OCI-LY7 (cell line): ENCODE results near the gene ELL2. TPM values are rescaled to one million over a fixed set of nuclear protein-coding genes. Genes with fewer than 3 reads are reported as not detected.

ENCODE experiments used
- BruUV-seq: library from RNA; stranded (reverse); fragments of 400-500 nt; replicated peaks from 2 replicates; lab custom pipeline; 2021; lab: Mats Ljungman, UMichigan
- CTCF ChIA-PET: fragments of 300-600 bp; sonication (Branson Sonifier 250); formaldehyde crosslinking; loops from one replicate; lab custom pipeline; 2022; ENCODE audit warnings: antibody characterized with exemption; ENCODE audit not compliant: unreplicated experiment; lab: Charles Lee
- POLR2A ChIA-PET: fragments of 300-600 bp; sonication (Branson Sonifier 250); formaldehyde crosslinking; loops from one replicate; lab custom pipeline; 2022; ENCODE audit warnings: antibody characterized with exemption; lab: Charles Lee
- DNase-seq: peaks from one replicate; pipeline ENCODE4 v3.0.0-alpha.2; 2015; ENCODE audit warnings: low spot score
- H2AFZ ChIP-seq: fragments of 200-600 bp; sonication (generic), shearing (Covaris generic); 2 replicates; pipeline ENCODE4 v1.6.1; 2014; ENCODE audit warnings: mild to moderate bottlenecking, antibody characterized with exemption, low read length, moderate library complexity
- H3K27ac ChIP-seq: fragments of 200-600 bp; sonication (generic); 2 replicates; pipeline ENCODE4 v1.5.1; 2014; ENCODE audit warnings: mixed run types, low read depth, mild to moderate bottlenecking, moderate library complexity, low read length, inconsistent platforms; ENCODE audit not compliant: poor library complexity, severe bottlenecking
- H3K36me3 ChIP-seq: fragments of 200-600 bp; sonication (generic); 2 replicates; pipeline ENCODE4 v1.6.1; 2014; ENCODE audit warnings: mild to moderate bottlenecking, antibody characterized with exemption, low read length, moderate library complexity, mixed read lengths; ENCODE audit not compliant: insufficient read depth
- H3K4me1 ChIP-seq: fragments of 200-600 bp; sonication (generic); 2 replicates; pipeline ENCODE4 v1.5.1; 2014; ENCODE audit warnings: mild to moderate bottlenecking, low read length; ENCODE audit not compliant: insufficient read depth, poor library complexity, severe bottlenecking
- H3K4me2 ChIP-seq: fragments of 200-600 bp; sonication (generic); 2 replicates; pipeline ENCODE4 v1.6.1; 2014; ENCODE audit warnings: mild to moderate bottlenecking, low read length
- H3K4me3 ChIP-seq: fragments of 200-600 bp; sonication (generic); 2 replicates; pipeline ENCODE4 v1.5.1; 2014; ENCODE audit warnings: mild to moderate bottlenecking, low read depth, low read length; ENCODE audit not compliant: poor library complexity, severe bottlenecking
- H3K79me2 ChIP-seq: fragments of 200-600 bp; sonication (generic); 2 replicates; pipeline ENCODE4 v1.6.1; 2016; ENCODE audit warnings: low read depth, mild to moderate bottlenecking, low read length, moderate library complexity, mixed read lengths; ENCODE audit not compliant: insufficient read depth
- H3K9me2 ChIP-seq: fragments of 200-600 bp; sonication (generic); 2 replicates; pipeline ENCODE4 v1.6.1; 2016; ENCODE audit warnings: mild to moderate bottlenecking, low read length, mixed read lengths; ENCODE audit not compliant: insufficient read depth
- H3K9me3 ChIP-seq: fragments of 200-600 bp; sonication (generic); 2 replicates; pipeline ENCODE4 v1.6.1; 2014; ENCODE audit warnings: mild to moderate bottlenecking, mixed run types, low read length, mixed read lengths
- H4K20me1 ChIP-seq: fragments of 200-600 bp; sonication (generic); 2 replicates; pipeline ENCODE4 v1.6.1; 2014; ENCODE audit warnings: mild to moderate bottlenecking, antibody characterized with exemption, low read length, moderate library complexity, mixed read lengths; ENCODE audit not compliant: insufficient read depth
- EZH2phosphoT487 ChIP-seq: fragments of 200-600 bp; sonication (generic); IDR thresholded peaks from 2 replicates; pipeline ENCODE4 v1.6.1; 2018; ENCODE audit warnings: low read depth, borderline replicate concordance, mild to moderate bottlenecking, mixed run types, antibody characterized with exemption, low read length, moderate library complexity, mixed read lengths
- intact Hi-C: fragments of 100-400 bp; cut with micrococcal nuclease; formaldehyde crosslinking; loops from one replicate; pipeline ENCODE4 v1.10.0; 2022; ENCODE audit not compliant: unreplicated experiment
- total RNA-seq, 2 experiments: library from RNA; depleted of rRNA in 1 of 2; stranded (reverse); fragments of >200 nt in 1 of 2; shearing (Covaris generic) in 1 of 2; gene quantifications; 2 replicates each; pipeline ENCODE4 v1.2.3, GENCODE V29; 2014 to 2022
- TF ChIP-seq, protein P1 (sequence below): fragments of 200-600 bp; sonication (generic); conservative IDR thresholded peaks from 2 replicates; pipeline ENCODE4 v1.5.1; 2014; ENCODE audit warnings: mild to moderate bottlenecking, antibody characterized with exemption, low read length, moderate library complexity, mixed read lengths

The ELL2 gene
- total RNA-seq, 2 experiments from 2014 or later, result 0.98 to 4.7 TPM

- Histone ChIP-seq H3K9me3 (no peaks in the 10 kb centered on the region), H3K36me3 (no peaks in the 10 kb centered on the region), H3K27ac (no peak overlapping the region), H3K79me2 (no peaks in the 10 kb centered on the region), H3K4me3 (no peak overlapping the region), H4K20me1 (no peaks in the 10 kb centered on the region), H2AFZ (no peak overlapping the region), H3K4me1 (peaks cover 19% of the 10 kb centered on the region), H3K4me2 (no peak overlapping the region), H3K9me2 (no peaks in the 10 kb centered on the region)
- no TSS peak for BruUV-seq
- CTCF ChIA-PET, result no interaction called here
- DNase-seq, result no peak
- intact Hi-C loops, result no loop called here
- TF ChIP-seq EZH2phosphoT487, result no peak
- TF ChIP-seq, protein P1, sequence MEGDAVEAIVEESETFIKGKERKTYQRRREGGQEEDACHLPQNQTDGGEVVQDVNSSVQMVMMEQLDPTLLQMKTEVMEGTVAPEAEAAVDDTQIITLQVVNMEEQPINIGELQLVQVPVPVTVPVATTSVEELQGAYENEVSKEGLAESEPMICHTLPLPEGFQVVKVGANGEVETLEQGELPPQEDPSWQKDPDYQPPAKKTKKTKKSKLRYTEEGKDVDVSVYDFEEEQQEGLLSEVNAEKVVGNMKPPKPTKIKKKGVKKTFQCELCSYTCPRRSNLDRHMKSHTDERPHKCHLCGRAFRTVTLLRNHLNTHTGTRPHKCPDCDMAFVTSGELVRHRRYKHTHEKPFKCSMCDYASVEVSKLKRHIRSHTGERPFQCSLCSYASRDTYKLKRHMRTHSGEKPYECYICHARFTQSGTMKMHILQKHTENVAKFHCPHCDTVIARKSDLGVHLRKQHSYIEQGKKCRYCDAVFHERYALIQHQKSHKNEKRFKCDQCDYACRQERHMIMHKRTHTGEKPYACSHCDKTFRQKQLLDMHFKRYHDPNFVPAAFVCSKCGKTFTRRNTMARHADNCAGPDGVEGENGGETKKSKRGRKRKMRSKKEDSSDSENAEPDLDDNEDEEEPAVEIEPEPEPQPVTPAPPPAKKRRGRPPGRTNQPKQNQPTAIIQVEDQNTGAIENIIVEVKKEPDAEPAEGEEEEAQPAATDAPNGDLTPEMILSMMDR, result no peak
- POLR2A ChIA-PET, result interaction anchor here (0.7 kb wide), 1 partner anchor 82 kb away, joined by 3 read pairs; no protein-coding TSS in a partner anchor
These were observed 95.1 kb downstream of the ELL2 start for GRCh38 chr5:95866435-95867040.

- H3K27ac ChIP-seq, result no peak overlapping the region
- no peaks in the 10 kb centered on the region for H3K9me2 ChIP-seq
- peaks cover 17% of the 10 kb centered on the region for H3K4me1 ChIP-seq
- H3K9me3 ChIP-seq, result no peaks in the 10 kb centered on the region
- no peaks in the 10 kb centered on the region for H4K20me1 ChIP-seq
- H2AFZ ChIP-seq, result no peak overlapping the region
- intact Hi-C loops, result no loop called here
- H3K4me3 ChIP-seq, result no peak overlapping the region
- H3K79me2 ChIP-seq, result no peaks in the 10 kb centered on the region
- ChIA-PET POLR2A (interaction anchor here (0.6 to 0.7 kb wide), 2 partner anchors 26 to 940 kb away, joined by 3 read pairs; no protein-coding TSS in a partner anchor), CTCF (no interaction called here)
- no peak overlapping the region for H3K4me2 ChIP-seq
- TF ChIP-seq EZH2phosphoT487, result no peak
- TF ChIP-seq, protein P1, result no peak
- no peaks in the 10 kb centered on the region for H3K36me3 ChIP-seq
- BruUV-seq, result no TSS peak
- no peak for DNase-seq
These were observed 96.6 kb downstream of the ELL2 start for GRCh38 chr5:95864944-95865504.

- Histone ChIP-seq H4K20me1 (no peaks in the 10 kb centered on the region), H3K79me2 (no peaks in the 10 kb centered on the region), H3K36me3 (no peaks in the 10 kb centered on the region), H3K4me1 (peaks cover 12% of the 10 kb centered on the region), H3K4me2 (no peak overlapping the region), H2AFZ (no peak overlapping the region), H3K9me2 (no peaks in the 10 kb centered on the region), H3K4me3 (no peak overlapping the region), H3K27ac (no peak overlapping the region), H3K9me3 (no peaks in the 10 kb centered on the region)
- DNase-seq, result no peak
- TF ChIP-seq EZH2phosphoT487, result no peak
- TF ChIP-seq, protein P1, result no peak
- ChIA-PET CTCF (no interaction called here), POLR2A (interaction anchor here (0.6 to 0.7 kb wide), 3 partner anchors 27 to 941 kb away, joined by 3 read pairs; no protein-coding TSS in a partner anchor)
- BruUV-seq, result no TSS peak
- intact Hi-C loops, result no loop called here
These were observed 97.2 kb downstream of the ELL2 start for GRCh38 chr5:95864456-95864855.
